IgD-negative memory B cell (primary cell): Measurements from ENCODE around the gene TRMT11. TPM values are rescaled to one million over a fixed set of nuclear protein-coding genes. Genes with fewer than 3 reads are reported as not detected.
A peak's percentile ranks its signal among the peaks of the same experiment; 100 is the strongest.

Experiments used
- H3K27ac Mint-ChIP-seq, 3 donors: one replicate each; pipeline ENCODE4 v1.8.0; 2020 to 2022; ENCODE audit warnings: mild to moderate bottlenecking in 3 of 3, mixed read lengths in 3 of 3, moderate library complexity in 1 of 3
- H3K27me3 Mint-ChIP-seq: one replicate; pipeline ENCODE4 v1.8.0; 2021; ENCODE audit warnings: mixed read lengths
- H3K36me3 Mint-ChIP-seq: one replicate; pipeline ENCODE4 v1.8.0; 2020; ENCODE audit warnings: mild to moderate bottlenecking, mixed read lengths
- H3K4me1 Mint-ChIP-seq, 3 donors: one replicate each; pipeline ENCODE4 v1.8.0; 2020 to 2022; ENCODE audit warnings: mixed read lengths in 3 of 3, mild to moderate bottlenecking in 1 of 3
- H3K4me3 Mint-ChIP-seq, 4 donors: one replicate each; pipeline ENCODE4 v1.8.0; 2020 to 2022; ENCODE audit warnings: mild to moderate bottlenecking in 4 of 4, mixed read lengths in 4 of 4, moderate library complexity in 3 of 4
- H3K9me3 Mint-ChIP-seq, 3 donors: one replicate each; pipeline ENCODE4 v1.8.0; 2020 to 2021; ENCODE audit warnings: mixed read lengths in 3 of 3, mild to moderate bottlenecking in 1 of 3
- polyA plus RNA-seq: library from polyadenylated mRNA; unstranded; fragments of 300-500 nt; fragmentation: Illumina TruSeq; gene quantifications from one replicate; pipeline ENCODE4 v1.2.3, GENCODE V29; 2021

TRMT11 gene
- polyA plus RNA-seq, 1 donor from 2014 or later: 10.0 TPM

DNA sequence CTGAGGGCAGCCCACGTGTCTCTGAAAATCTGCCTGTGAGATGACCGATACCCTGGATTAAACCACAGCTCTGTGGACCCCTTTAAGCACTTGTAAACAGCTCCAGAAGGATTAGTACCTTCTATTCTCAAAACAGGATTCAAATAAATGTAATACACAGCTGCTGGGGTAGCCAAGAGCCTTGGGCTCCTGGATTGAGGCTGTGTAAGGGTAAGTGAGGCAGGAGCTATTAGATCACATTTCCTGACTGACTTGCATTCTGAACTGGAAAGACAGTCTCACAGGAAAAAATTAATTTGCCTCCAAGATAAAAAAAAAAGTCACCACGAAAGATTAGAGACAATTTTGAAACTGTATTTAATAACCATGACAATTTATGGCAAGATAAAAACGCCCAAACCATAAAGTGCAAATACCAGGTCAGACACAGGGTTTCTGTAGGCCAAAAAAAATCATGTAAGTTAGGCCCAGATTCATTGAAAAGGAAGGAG is 78.0 kb downstream of the TRMT11 start:
- H3K27me3 Mint-ChIP-seq: no peaks in the 10 kb centered on the region
- H3K27ac Mint-ChIP-seq: no peak overlapping the region
- H3K4me3 Mint-ChIP-seq: no peak overlapping the region
- peaks cover 0 to 4% (median 0%) of the 10 kb centered on the region in 3 donors for H3K9me3 Mint-ChIP-seq
- peaks cover 13% of the 10 kb centered on the region for H3K36me3 Mint-ChIP-seq
- H3K4me1 Mint-ChIP-seq: no peaks in the 10 kb centered on the region

DNA sequence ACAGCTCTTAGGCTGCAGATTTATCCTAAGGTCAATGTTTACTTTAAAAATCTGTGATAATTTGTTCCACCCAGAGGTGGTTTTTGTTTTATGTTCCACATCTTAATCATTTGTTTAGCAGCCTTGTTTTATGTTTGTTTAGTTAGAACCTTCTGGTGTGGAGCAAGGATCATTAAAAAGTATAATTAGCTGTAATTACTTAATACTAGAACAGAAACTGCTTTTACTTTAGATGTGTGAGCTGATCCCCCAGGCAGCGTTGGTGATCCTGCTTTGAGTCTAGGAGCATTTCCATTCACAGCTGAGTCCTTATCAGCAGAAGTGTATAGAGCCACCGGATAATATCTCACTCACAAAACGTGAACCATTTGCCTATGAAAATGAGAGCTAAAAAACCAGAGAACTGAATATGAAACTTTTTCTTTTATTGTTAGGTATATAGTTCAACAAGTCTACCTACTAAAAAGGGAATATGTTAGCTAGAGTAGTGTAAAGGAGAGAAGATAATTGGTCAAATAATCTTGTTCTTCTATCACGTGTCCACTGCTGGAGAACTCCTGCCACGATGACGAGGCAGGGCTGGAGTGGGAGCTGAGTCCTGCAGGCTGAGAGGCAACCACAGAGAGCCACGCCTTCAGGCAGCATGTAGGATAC is 78.5 kb downstream of the TRMT11 start:
- Mint-ChIP-seq H3K9me3 (peaks cover 0 to 4% (median 0%) of the 10 kb centered on the region in 3 donors), H3K4me1 (no peaks in the 10 kb centered on the region), H3K27me3 (no peaks in the 10 kb centered on the region), H3K27ac (no peak overlapping the region), H3K36me3 (peaks cover 13% of the 10 kb centered on the region), H3K4me3 (no peak overlapping the region)

DNA sequence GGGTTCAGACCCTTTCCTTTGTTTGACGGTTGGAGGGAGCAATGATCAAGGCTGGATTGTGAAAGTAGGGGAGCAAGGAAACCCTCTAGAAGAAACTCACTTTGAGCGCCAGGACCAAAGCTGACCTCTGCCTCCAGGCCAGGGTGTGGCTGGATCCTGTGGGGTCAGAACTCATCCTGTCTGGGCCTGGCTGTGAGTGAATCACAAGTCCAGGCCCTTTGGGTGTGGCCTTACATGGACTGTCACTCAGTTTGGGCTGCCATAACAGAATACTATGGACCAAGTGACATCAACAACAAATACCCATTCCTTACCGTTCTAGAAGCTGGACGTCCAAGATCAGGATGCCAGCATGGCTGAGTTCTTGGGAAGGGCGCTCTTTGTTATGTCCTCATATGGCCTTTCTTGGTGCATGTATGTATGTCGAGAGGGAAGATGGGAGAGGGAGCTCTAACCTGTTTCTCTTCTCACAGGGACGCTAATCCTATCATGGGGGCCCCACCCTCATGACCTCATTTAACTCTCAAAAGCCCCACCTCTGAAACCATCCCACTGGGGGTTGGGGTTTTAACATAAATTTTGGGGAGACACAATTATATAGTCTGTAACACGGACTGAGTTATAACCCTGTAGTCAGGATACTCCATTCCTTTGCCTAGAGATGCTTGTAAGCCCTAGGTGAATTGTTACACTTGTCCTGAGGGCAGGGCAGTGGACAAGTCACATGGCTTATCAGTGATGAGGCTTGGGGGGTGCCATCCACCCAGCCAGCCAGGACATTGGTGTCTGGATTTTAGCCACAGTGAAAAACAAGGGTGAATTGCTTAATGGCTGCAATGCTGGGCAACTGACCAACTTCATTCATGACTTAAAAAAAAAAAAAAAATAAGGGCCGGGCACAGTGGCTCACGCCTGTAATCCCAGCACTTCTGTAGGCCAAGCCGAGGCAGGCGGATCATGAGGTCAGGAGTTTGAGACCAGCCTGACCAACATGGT is 80.0 kb downstream of the TRMT11 start:
- Mint-ChIP-seq H3K36me3 (peaks cover 15% of the 10 kb centered on the region), H3K4me3 (no peak overlapping the region), H3K4me1 (no peaks in the 10 kb centered on the region), H3K27ac (peak overlapping the region in 1 of 3 donors; percentile 38), H3K27me3 (no peaks in the 10 kb centered on the region), H3K9me3 (peaks cover 0 to 4% (median 0%) of the 10 kb centered on the region in 3 donors)

DNA sequence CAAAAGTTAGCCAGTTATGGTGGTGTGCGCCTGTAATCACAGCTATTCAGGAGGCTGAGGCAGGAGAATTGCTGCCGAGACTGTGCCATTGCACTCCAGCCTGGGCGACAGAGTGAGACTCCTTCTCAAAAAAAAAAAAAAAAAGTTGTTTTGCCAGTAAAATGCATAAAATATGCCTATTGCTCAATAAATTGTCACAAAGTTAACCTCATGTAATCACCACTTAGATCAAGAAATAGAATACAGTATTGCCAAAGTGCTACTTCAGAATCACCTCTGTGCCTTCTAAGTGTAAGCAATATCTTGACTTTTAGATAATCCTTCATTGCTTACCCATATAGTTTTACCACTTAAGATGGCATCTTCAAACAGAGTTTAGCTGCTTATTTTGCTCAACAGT is 80.7 kb downstream of the TRMT11 start:
- H3K27ac Mint-ChIP-seq: peak overlapping the region in 1 of 3 donors; percentile 38
- H3K9me3 Mint-ChIP-seq: peaks cover 0 to 4% (median 0%) of the 10 kb centered on the region in 3 donors
- peaks cover 15% of the 10 kb centered on the region for H3K36me3 Mint-ChIP-seq
- H3K27me3 Mint-ChIP-seq: no peaks in the 10 kb centered on the region
- H3K4me1 Mint-ChIP-seq: no peaks in the 10 kb centered on the region
- H3K4me3 Mint-ChIP-seq: no peak overlapping the region

DNA sequence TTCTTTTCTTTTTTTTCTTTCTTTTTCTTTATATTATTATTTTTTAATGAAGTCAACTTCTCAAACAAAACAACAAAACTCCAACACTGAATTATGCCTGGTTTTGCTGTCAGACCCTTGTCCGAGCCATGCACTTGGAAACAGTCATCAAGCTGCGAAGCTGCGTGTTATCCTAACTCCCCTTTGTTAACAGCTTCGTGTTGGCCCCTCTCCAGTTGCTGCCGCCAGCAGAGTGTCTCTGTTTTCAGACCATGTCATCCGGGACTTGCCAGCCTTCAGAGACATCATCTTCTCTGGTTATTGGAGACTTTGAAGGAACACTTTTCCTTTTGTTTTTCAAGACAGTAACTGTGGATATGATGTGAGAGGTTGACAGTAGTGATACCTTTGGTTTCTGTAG is 83.1 kb downstream of the TRMT11 start:
- Mint-ChIP-seq H3K9me3 (peaks cover 0 to 4% (median 0%) of the 10 kb centered on the region in 3 donors), H3K4me3 (no peak overlapping the region), H3K27me3 (no peaks in the 10 kb centered on the region), H3K36me3 (peaks cover 9% of the 10 kb centered on the region), H3K27ac (no peak overlapping the region), H3K4me1 (no peaks in the 10 kb centered on the region)

DNA sequence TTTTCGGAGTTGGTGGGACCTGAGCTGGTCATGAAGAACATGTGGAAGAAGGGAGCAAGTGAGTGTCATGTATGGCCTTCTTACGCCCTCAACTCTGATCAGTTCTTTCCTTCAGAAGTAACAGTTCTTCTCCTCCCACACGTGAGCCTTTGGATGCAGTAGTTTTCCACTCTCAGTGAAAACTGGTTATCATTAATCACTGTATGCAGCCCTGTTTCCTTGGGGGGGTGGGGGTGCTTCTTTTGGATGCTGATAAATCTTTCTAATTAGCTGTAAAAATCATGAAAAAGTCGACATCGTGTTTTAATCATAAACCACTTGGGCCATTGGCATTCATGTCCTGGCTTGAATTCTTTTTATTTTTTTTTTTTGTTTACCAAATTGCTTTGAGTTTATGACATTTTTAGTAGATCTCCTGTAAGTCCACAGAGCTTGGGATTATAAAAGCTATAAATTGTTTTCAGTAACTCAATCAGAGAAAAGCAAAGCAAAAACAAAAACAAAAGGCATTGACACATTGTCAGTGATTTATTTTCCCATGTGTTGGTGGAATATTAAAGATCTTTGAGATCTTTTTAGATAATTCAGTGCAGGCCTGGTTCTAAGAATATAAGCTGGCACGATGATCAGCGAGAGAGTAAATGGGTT is 84.8 kb downstream of the TRMT11 start:
- Mint-ChIP-seq H3K9me3 (peaks cover 0 to 4% (median 0%) of the 10 kb centered on the region in 3 donors), H3K36me3 (peaks cover 12% of the 10 kb centered on the region), H3K4me1 (no peaks in the 10 kb centered on the region), H3K27me3 (no peaks in the 10 kb centered on the region), H3K27ac (no peak overlapping the region), H3K4me3 (no peak overlapping the region)

DNA sequence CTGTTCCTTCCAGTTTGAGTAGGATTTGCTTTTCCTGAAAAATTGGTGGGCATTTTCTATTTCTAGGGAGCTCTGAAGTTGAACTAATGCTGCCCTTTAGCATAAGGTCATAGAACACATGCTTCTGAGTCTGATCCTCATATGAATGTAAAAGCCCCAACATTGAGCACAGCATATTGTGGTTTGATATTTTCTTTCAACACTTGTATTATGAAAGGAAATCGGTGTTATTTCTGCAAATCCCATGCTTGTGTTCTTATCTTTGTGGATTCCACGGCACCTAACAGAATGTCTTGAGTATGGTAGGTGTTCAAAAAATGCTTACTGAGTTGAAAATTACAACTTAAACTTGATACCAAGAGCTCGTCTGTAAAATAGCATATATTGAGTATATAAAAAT is 85.8 kb downstream of the TRMT11 start:
- Mint-ChIP-seq H3K27me3 (no peaks in the 10 kb centered on the region), H3K4me1 (no peaks in the 10 kb centered on the region), H3K4me3 (no peak overlapping the region), H3K36me3 (peaks cover 11% of the 10 kb centered on the region), H3K27ac (no peak overlapping the region), H3K9me3 (peaks cover 0 to 4% (median 0%) of the 10 kb centered on the region in 3 donors)

DNA sequence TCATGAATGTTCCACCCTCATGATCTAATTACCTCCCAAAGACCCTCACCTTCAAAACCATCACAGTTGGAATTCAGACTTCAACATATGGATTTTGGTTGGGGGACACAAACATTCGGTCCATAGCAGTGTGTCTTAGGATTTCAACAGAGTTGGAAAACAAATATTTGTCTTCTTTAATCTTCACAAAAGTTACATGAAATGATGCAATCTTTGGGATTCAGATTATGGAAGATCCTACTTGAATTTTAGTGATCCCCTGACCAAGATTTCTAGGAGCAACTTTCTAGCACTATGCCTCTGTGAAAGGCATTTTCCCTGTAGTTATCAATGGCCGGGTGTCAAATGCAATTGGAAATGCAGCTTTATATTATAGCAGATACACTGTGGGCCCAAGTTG is 86.5 kb downstream of the TRMT11 start:
- peaks cover 13% of the 10 kb centered on the region for H3K36me3 Mint-ChIP-seq
- H3K4me3 Mint-ChIP-seq: no peak overlapping the region
- H3K4me1 Mint-ChIP-seq: no peaks in the 10 kb centered on the region
- no peak overlapping the region for H3K27ac Mint-ChIP-seq
- H3K9me3 Mint-ChIP-seq: peaks cover 0 to 4% (median 0%) of the 10 kb centered on the region in 3 donors
- no peaks in the 10 kb centered on the region for H3K27me3 Mint-ChIP-seq

DNA sequence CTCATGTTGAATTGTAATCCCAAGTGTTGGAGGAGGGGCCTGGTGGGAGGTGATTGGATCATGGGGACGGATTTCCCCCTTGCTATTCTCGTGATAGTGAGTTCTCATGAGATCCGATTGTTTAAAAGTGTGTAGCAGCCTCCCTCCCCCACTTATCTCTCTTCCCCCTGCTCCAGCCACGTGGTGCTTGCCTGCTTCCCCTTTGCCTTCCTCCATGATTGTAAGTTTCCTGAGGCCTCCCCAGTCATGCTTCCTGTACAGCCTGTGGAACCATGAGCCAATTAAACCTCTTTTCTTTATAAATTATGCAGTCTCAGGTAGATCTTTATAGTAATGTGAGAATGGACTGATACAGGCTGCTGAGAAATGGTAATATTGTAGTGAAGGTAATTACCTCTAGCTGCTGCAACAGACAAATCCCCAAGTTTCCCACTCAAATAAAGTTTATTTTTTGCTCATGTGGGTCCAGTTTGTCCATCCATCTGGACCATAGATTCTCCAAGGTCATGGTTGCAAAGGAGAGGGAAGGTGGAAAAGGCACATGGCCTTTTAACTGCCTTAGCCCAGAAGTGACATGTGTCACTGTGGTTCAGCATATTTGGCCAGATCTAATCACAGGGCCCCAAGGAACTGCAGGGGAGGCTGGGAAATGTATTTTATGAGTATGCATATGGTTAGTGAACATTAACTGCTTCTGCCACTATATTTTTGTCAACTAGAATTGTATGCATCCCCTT is 89.2 kb downstream of the TRMT11 start:
- Mint-ChIP-seq H3K36me3 (peaks cover 11% of the 10 kb centered on the region), H3K4me1 (no peaks in the 10 kb centered on the region), H3K27ac (no peak overlapping the region), H3K9me3 (no peaks in the 10 kb centered on the region), H3K4me3 (no peak overlapping the region), H3K27me3 (no peaks in the 10 kb centered on the region)

DNA sequence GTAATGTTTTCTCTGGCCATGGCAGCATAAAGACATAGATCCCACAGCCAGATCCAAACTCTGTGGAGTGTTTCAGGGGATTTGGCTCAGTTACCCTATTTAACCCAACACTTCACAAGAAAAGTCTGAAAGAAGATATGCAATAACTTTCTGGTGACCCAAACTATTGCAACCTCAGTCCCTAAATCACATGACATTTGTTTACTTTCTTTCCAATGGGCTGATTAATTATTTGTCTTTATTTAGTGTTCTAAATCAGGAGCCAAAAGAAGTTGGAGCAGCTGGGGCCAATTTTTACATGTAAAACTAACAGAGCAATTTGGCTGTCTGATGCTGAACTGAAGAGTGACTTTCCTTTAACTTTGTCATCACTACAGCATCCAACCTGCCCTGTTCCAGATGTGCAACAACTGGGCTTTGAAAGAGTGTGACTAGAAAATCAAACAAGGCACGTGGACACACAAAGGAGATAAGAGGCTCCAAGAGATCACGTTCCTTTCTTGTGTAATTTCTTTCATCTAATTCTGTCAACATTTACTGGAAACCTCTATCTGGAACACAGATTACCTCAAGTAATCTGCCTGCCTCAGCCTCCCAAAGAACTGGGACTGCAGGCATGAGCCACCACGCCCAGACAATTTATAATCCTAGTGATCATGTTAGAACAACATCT is 90.8 kb downstream of the TRMT11 start:
- Mint-ChIP-seq H3K9me3 (no peaks in the 10 kb centered on the region), H3K4me1 (no peaks in the 10 kb centered on the region), H3K4me3 (no peak overlapping the region), H3K27me3 (no peaks in the 10 kb centered on the region), H3K27ac (no peak overlapping the region), H3K36me3 (peaks cover 11% of the 10 kb centered on the region)

DNA sequence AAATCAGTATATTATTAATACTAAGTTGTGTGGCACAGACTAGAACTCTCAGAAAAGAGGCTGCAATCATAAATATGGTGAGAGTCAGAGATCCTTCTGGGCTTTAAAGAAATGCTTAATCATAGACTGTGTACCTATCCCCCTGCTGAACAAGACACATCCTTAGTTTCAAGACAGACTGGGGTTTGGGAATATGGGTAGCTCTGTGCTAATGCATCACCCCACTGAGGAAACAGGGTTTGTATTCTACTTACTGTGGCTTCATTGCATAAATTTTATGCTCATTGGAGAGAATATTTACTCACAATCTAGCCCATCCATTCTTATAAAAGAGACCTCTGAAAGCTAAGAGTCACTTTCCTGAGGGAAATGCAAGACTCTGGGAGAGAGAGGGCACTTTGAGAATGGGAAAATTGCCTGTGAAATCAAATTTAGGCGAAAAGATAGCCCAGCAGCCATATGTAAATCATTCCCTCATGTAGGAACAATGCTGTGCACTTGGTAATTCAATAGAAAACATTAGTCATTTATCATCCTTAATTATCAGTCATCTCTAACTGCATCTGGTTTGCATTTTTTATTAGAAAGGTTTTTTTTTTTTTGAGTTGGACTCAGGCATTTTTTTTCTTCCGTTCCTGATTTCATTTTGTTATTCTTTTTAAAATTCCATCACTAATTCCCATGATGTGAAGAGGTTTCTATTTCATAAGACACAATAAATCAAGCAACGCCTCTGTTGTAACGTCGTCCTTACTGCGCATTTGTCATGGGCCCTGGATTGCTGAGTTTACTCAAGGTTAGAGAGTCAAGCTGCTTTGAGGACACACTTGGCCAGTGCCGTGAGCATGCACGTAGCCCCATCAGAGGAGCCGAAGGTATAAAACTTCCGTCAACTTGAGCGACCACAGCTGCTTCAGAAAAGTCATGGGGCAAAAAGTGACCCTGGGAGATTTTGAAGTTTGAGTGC is 91.8 kb downstream of the TRMT11 start:
- Mint-ChIP-seq H3K27me3 (no peaks in the 10 kb centered on the region), H3K27ac (no peak overlapping the region), H3K36me3 (peaks cover 11% of the 10 kb centered on the region), H3K4me1 (no peaks in the 10 kb centered on the region), H3K4me3 (no peak overlapping the region), H3K9me3 (no peaks in the 10 kb centered on the region)

DNA sequence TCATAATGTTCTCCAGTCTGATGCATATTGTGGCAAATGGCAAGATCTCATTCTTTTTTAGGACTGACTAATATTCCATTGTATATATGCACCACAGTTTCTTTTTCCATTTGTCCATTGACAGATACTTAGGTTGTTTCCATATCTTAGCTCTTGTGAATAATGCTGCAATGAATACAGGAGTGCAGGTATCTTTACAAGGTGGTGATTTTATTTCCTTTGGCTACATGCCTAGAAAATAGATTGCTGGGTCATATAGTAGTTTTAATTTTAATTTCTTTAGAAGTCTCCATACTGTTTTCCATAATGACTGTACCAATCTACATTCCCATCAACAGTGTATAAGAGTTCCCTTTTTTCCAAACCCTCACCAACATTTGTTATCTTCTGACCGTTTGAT is 97.5 kb downstream of the TRMT11 start:
- Mint-ChIP-seq H3K4me1 (peaks cover 5 to 10% (median 6%) of the 10 kb centered on the region in 3 donors), H3K27me3 (no peaks in the 10 kb centered on the region), H3K27ac (no peak overlapping the region), H3K36me3 (peaks cover 9% of the 10 kb centered on the region), H3K9me3 (peaks cover 0 to 12% (median 0%) of the 10 kb centered on the region in 3 donors), H3K4me3 (no peak overlapping the region)

DNA sequence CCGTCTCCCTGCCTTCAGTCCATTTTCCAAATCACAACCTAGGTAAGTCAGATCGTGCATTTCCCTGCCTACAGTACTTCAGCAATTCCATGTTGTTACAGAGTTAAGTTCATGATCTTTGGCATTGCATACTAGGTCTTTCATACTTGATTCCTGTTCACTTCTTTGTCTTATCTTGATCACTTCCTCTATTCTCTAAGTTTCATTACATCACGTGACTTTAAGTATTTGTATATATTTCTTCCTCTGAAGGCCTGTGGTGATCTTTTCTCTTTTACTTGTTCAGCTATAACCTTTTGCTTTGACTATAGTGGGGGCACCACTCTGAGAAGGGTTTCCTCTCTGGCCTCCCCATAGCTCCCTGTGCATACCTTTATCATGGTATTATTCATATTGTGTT is 100.2 kb downstream of the TRMT11 start:
- H3K36me3 Mint-ChIP-seq: peaks cover 8% of the 10 kb centered on the region
- peak overlapping the region in 2 of 4 donors; percentile 2 to 48 for H3K4me3 Mint-ChIP-seq
- H3K4me1 Mint-ChIP-seq: peaks cover 5 to 10% (median 6%) of the 10 kb centered on the region in 3 donors
- H3K27ac Mint-ChIP-seq: peak overlapping the region in 1 of 3 donors; percentile 7
- peaks cover 0 to 12% (median 0%) of the 10 kb centered on the region in 3 donors for H3K9me3 Mint-ChIP-seq
- no peaks in the 10 kb centered on the region for H3K27me3 Mint-ChIP-seq
